ENCODE data around the gene MTHFD1L. TPM values are rescaled to one million over a fixed set of nuclear protein-coding genes. Genes with fewer than 3 reads are reported as not detected.

MTHFD1L gene
- total RNA-seq, 4 donors from 2014 or later: 3.0 to 9.4 (median 5.2) TPM

DNA sequence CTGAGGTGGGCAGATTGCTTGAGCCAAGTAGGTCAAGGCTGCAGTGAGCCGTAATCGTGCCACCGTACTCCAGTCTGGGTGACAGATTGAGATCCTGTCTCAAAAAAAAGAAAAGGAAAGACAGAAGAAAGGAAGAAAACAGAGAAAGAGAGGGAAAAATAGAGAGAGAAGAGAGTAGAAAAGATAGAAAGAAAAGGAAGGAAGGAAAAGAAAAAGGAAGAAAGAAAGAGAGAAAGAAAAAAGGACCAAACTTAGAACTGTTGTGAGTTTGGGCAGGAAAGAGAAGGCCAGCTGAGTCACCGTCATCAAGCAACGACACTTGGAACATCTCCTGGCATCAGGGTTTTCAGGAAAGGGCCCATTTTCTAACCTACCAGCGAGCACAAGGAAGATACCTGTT, 278.3 kb downstream of the MTHFD1L start:
- no peaks in the 10 kb centered on the region for H3K27me3 ChIP-seq
- no peak overlapping the region for H3K27ac ChIP-seq
- TF ChIP-seq EP300 (IDR thresholded peaks at IDR 0.05) (no peak), POLR2AphosphoS5 (IDR thresholded peaks at IDR 0.05) (no peak), POLR2A (IDR thresholded peaks at IDR 0.05) (no peak), CTCF (IDR thresholded peaks at IDR 0.05) (no peak)
- H3K4me1 ChIP-seq: peaks cover 3% of the 10 kb centered on the region
- no peaks in the 10 kb centered on the region for H3K36me3 ChIP-seq
- WGBS: 82% methylated on average over 6 of the region's 6 CpGs
- H3K4me3 ChIP-seq: no peak overlapping the region
- H3K9me3 ChIP-seq: no peaks in the 10 kb centered on the region
- no peak for DNase-seq (ENCODE audit: low spot score in 2 of 2)

- TF ChIP-seq EP300 (IDR thresholded peaks at IDR 0.05): no peak
- no peak for TF ChIP-seq CTCF (IDR thresholded peaks at IDR 0.05)
- no peak for TF ChIP-seq POLR2A (IDR thresholded peaks at IDR 0.05)
- TF ChIP-seq POLR2AphosphoS5 (IDR thresholded peaks at IDR 0.05): no peak
- WGBS: 86% methylated on average over 14 of the region's 14 CpGs
- Histone ChIP-seq H3K4me1 (no peaks in the 10 kb centered on the region), H3K9me3 (no peaks in the 10 kb centered on the region), H3K27ac (no peak overlapping the region), H3K4me3 (no peak overlapping the region), H3K27me3 (no peaks in the 10 kb centered on the region), H3K36me3 (no peaks in the 10 kb centered on the region)
- DNase-seq (ENCODE audit: low spot score in 2 of 2): no peak
Observed at GRCh38 chr6:151147118-151147832, 281.8 kb downstream of the MTHFD1L start.

DNA sequence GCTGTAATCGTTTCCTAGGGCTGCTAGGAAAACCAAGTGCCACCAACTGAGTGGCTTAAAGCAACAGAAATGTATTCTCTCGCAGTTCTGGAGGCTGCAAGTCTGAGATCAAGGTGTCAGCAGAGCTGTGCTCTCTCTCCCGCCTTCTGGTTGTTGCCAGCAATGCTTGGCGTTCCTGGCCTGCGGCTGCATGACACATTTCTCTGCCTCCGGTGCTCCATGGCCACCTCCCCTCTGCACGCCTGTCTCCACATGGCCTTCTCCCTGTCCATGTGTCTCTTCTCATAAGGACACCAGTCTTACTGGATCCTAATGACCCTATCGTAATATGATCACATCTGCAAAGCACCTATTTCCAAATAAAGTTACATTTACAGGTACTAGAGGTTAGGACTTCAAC, 282.6 kb downstream of the MTHFD1L start:
- no peaks in the 10 kb centered on the region for H3K9me3 ChIP-seq
- H3K4me1 ChIP-seq: no peaks in the 10 kb centered on the region
- H3K27me3 ChIP-seq: peaks cover 5% of the 10 kb centered on the region
- no peaks in the 10 kb centered on the region for H3K36me3 ChIP-seq
- 57% methylated on average over 8 of the region's 8 CpGs for WGBS
- no peak for TF ChIP-seq POLR2A (IDR thresholded peaks at IDR 0.05)
- TF ChIP-seq POLR2AphosphoS5 (IDR thresholded peaks at IDR 0.05): no peak
- TF ChIP-seq EP300 (IDR thresholded peaks at IDR 0.05): no peak
- DNase-seq (ENCODE audit: low spot score in 2 of 2): no peak
- no peak overlapping the region for H3K27ac ChIP-seq
- no peak overlapping the region for H3K4me3 ChIP-seq

DNA sequence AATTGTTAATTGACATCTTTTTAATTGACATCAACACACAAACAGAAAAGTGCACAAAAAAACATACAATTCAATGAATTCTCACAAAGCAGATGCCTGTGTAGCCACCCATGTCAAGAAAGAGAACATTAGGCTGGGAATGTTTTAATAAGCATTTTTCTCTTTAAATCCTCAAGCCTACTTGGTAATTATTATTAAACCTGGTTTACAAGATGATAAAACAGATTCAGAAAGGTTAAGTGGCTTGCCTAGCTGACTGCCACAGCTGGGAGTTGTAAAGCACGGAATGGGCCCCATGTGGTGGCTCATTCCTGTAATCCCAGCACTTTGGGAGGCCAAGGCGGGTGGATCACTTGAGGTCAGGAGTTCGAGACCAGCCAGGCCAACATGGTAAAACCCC, 284.3 kb downstream of the MTHFD1L start:
- WGBS: 81% methylated on average over 3 of the region's 3 CpGs
- no peak for TF ChIP-seq POLR2AphosphoS5 (IDR thresholded peaks at IDR 0.05)
- TF ChIP-seq POLR2A (IDR thresholded peaks at IDR 0.05): no peak
- no peak for TF ChIP-seq CTCF (IDR thresholded peaks at IDR 0.05)
- TF ChIP-seq EP300 (IDR thresholded peaks at IDR 0.05): no peak
- Histone ChIP-seq H3K9me3 (no peaks in the 10 kb centered on the region), H3K4me3 (no peak overlapping the region), H3K27me3 (peaks cover 5% of the 10 kb centered on the region), H3K36me3 (no peaks in the 10 kb centered on the region), H3K4me1 (peaks cover 3% of the 10 kb centered on the region), H3K27ac (no peak overlapping the region)
- DNase-seq (ENCODE audit: low spot score in 2 of 2): no peak
